ENCODE results near the gene LVRN.

LVRN gene

GRCh38 chr5:116071211-116071610 lies 108.9 kb downstream of the LVRN start:
- H3K36me3 ChIP-seq = no peaks in the 10 kb centered on the region

GRCh38 chr5:116075191-116075831 lies 113.0 kb downstream of the LVRN start:
- H3K27me3 ChIP-seq (ENCODE audit: insufficient read depth, low read depth, severe bottlenecking) = no peaks in the 10 kb centered on the region
- H3K4me3 ChIP-seq (ENCODE audit: low read depth, low read length) = no peak overlapping the region
- no peak for DNase-seq
- H3K9me3 ChIP-seq (ENCODE audit: severe bottlenecking) = no peaks in the 10 kb centered on the region
- H3K27ac ChIP-seq = no peak overlapping the region
- H3K36me3 ChIP-seq = no peaks in the 10 kb centered on the region
- TF ChIP-seq, protein P1, sequence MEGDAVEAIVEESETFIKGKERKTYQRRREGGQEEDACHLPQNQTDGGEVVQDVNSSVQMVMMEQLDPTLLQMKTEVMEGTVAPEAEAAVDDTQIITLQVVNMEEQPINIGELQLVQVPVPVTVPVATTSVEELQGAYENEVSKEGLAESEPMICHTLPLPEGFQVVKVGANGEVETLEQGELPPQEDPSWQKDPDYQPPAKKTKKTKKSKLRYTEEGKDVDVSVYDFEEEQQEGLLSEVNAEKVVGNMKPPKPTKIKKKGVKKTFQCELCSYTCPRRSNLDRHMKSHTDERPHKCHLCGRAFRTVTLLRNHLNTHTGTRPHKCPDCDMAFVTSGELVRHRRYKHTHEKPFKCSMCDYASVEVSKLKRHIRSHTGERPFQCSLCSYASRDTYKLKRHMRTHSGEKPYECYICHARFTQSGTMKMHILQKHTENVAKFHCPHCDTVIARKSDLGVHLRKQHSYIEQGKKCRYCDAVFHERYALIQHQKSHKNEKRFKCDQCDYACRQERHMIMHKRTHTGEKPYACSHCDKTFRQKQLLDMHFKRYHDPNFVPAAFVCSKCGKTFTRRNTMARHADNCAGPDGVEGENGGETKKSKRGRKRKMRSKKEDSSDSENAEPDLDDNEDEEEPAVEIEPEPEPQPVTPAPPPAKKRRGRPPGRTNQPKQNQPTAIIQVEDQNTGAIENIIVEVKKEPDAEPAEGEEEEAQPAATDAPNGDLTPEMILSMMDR (IDR thresholded peaks at IDR 0.05; ENCODE audit: low read depth, low read length) = no peak

More at GRCh38 chr5:116071211-116071610, 108.9 kb downstream of the LVRN start:
- Histone ChIP-seq H3K27ac (no peak overlapping the region), H3K27me3 (ENCODE audit: insufficient read depth, low read depth, severe bottlenecking) (no peaks in the 10 kb centered on the region), H3K4me3 (ENCODE audit: low read depth, low read length) (no peak overlapping the region), H3K9me3 (ENCODE audit: severe bottlenecking) (no peaks in the 10 kb centered on the region)
- DNase-seq = no peak
- TF ChIP-seq, protein P1 (IDR thresholded peaks at IDR 0.05; ENCODE audit: low read depth, low read length) = no peak

- no peak overlapping the region for H3K4me3 ChIP-seq (ENCODE audit: low read depth, low read length)
- H3K27ac ChIP-seq = no peak overlapping the region
- DNase-seq = no peak
- no peaks in the 10 kb centered on the region for H3K27me3 ChIP-seq (ENCODE audit: insufficient read depth, low read depth, severe bottlenecking)
- TF ChIP-seq, protein P1 (IDR thresholded peaks at IDR 0.05; ENCODE audit: low read depth, low read length) = no peak
- H3K9me3 ChIP-seq (ENCODE audit: severe bottlenecking) = no peaks in the 10 kb centered on the region
- H3K36me3 ChIP-seq = no peaks in the 10 kb centered on the region
Observed at GRCh38 chr5:116076496-116076895, 114.2 kb downstream of the LVRN start.
